MM.1S (cell line): ENCODE data around the gene NUP210L.

Experiments used
- DNase-seq: peaks from one replicate; pipeline ENCODE4 v3.0.0-alpha.2; 2015
- H2AFZ ChIP-seq: fragments of 300-600 bp; sonication (generic); 2 replicates; pipeline ENCODE4 v1.6.0; 2016; ENCODE audit warnings: antibody characterized with exemption, low read length
- H3F3A ChIP-seq: fragments of 300-600 bp; sonication (generic); 2 replicates; pipeline ENCODE4 v1.6.1; 2016; ENCODE audit warnings: mild to moderate bottlenecking, antibody characterized with exemption, low read length, moderate library complexity, mixed read lengths; ENCODE audit not compliant: insufficient read depth
- H3K27ac ChIP-seq: fragments of 300-600 bp; sonication (generic); 2 replicates; pipeline ENCODE4 v1.5.1; 2016; ENCODE audit warnings: mild to moderate bottlenecking, low read length
- H3K27me3 ChIP-seq: fragments of 300-600 bp; sonication (generic); replicated peaks from 2 replicates; pipeline ENCODE4 v1.6.0; 2016; ENCODE audit warnings: low read length; ENCODE audit not compliant: insufficient read depth
- H3K36me3 ChIP-seq: fragments of 300-600 bp; sonication (generic); replicated peaks from 2 replicates; pipeline ENCODE4 v1.6.1; 2016; ENCODE audit warnings: mild to moderate bottlenecking, low read length, mixed read lengths; ENCODE audit not compliant: insufficient read depth
- H3K4me1 ChIP-seq: fragments of 300-600 bp; sonication (generic); 2 replicates; pipeline ENCODE4 v1.6.1; 2016; ENCODE audit warnings: low read length, mixed read lengths
- H3K4me2 ChIP-seq: fragments of 300-600 bp; sonication (generic); 2 replicates; pipeline ENCODE4 v1.6.0; 2016; ENCODE audit warnings: low read depth, low read length
- H3K4me3 ChIP-seq: fragments of 300-600 bp; sonication (generic); 2 replicates; pipeline ENCODE4 v1.5.1; 2016; ENCODE audit warnings: low read length, mixed read lengths
- H3K79me2 ChIP-seq: fragments of 300-600 bp; sonication (generic); 2 replicates; pipeline ENCODE4 v1.6.1; 2016; ENCODE audit warnings: mixed run types, low read length, mixed read lengths
- H3K9ac ChIP-seq: fragments of 300-600 bp; sonication (generic); 2 replicates; pipeline ENCODE4 v1.6.1; 2016; ENCODE audit warnings: low read length, mixed read lengths
- H3K9me2 ChIP-seq: fragments of 300-600 bp; sonication (generic); replicated peaks from 2 replicates; pipeline ENCODE4 v1.6.1; 2016; ENCODE audit warnings: mild to moderate bottlenecking, low read length, mixed read lengths; ENCODE audit not compliant: insufficient read depth
- H3K9me3 ChIP-seq: fragments of 300-600 bp; sonication (generic); replicated peaks from 2 replicates; pipeline ENCODE4 v1.6.1; 2016; ENCODE audit warnings: mild to moderate bottlenecking, low read length, mixed read lengths; ENCODE audit not compliant: insufficient read depth
- H4K20me1 ChIP-seq: fragments of 300-600 bp; sonication (generic); 2 replicates; pipeline ENCODE4 v1.6.1; 2016; ENCODE audit warnings: mild to moderate bottlenecking, low read length, moderate library complexity, mixed read lengths; ENCODE audit not compliant: insufficient read depth
- CTCF ChIP-seq: fragments of 300-600 bp; sonication (generic); IDR thresholded peaks from 2 replicates; pipeline ENCODE4 v1.5.1; 2016; ENCODE audit warnings: antibody characterized with exemption, low read length, mixed read lengths
- EZH2 ChIP-seq: fragments of 300-600 bp; sonication (generic); optimal IDR thresholded peaks from 2 replicates; pipeline ENCODE3; 2017; ENCODE audit warnings: low read depth, mild to moderate bottlenecking, antibody characterized with exemption, low read length, mixed read lengths
- EZH2phosphoT487 ChIP-seq: fragments of 300-600 bp; sonication (generic); IDR thresholded peaks from 2 replicates; pipeline ENCODE4 v1.6.1; 2018; ENCODE audit warnings: antibody characterized with exemption, low read length

The NUP210L gene

DNA sequence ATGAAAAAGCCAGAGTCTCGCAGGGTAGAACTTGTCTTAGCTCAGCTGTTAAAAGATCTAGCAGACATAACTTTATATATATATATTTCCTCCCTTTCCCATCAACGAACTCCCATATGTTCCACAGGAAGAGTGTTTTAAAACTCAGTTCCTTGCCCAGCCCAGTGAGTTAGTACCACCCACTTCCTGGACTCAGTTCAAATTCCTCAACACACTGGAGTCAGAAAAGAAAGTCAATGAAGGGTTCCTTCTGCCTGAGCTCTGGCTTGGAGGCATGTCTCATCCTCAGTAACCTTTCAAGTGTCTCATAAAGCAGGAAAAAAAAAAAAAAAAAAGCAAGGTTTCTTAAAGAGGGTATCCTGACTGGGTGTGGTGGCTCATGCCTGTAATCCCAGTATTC is 21.5 kb upstream of the NUP210L start:
- no peak overlapping the region for H3K4me3 ChIP-seq
- H2AFZ ChIP-seq: no peak overlapping the region
- no peak overlapping the region for H3K4me2 ChIP-seq
- no peak overlapping the region for H3K9ac ChIP-seq
- peaks cover 83% of the 10 kb centered on the region for H4K20me1 ChIP-seq
- TF ChIP-seq EZH2 (no peak), CTCF (no peak), EZH2phosphoT487 (no peak)
- peaks cover 48% of the 10 kb centered on the region for H3K4me1 ChIP-seq
- H3K9me3 ChIP-seq: no peaks in the 10 kb centered on the region
- H3F3A ChIP-seq: peaks cover 26% of the 10 kb centered on the region
- DNase-seq: no peak
- peaks cover 97% of the 10 kb centered on the region for H3K79me2 ChIP-seq
- no peak overlapping the region for H3K27ac ChIP-seq
- H3K36me3 ChIP-seq: peaks cover 24% of the 10 kb centered on the region
- H3K27me3 ChIP-seq: no peaks in the 10 kb centered on the region
- H3K9me2 ChIP-seq: no peaks in the 10 kb centered on the region

DNA sequence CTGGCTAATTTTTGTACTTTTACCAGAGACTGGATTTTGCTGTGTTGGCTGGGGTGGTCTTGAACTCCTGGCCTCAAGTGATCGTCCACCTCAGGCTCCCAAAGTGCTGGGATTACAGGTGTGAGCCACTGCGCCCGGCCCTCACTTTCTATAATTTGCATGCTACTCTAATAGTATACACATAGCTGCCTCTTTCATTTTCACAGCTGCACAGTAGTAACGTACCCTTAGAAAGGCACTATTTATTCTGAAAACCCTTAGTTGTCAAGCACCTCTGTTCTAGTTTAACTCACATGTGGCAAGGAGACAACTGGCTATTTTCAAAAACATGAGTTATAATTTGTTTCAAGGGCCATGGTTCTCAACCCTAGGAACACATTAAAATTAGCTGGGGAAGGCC is 19.8 kb upstream of the NUP210L start:
- Histone ChIP-seq H3K27me3 (no peaks in the 10 kb centered on the region), H3K4me3 (no peak overlapping the region), H3K4me1 (peaks cover 34% of the 10 kb centered on the region), H3K9me2 (no peaks in the 10 kb centered on the region), H3K36me3 (peaks cover 40% of the 10 kb centered on the region), H3K79me2 (peaks cover 97% of the 10 kb centered on the region), H3K9ac (no peak overlapping the region), H2AFZ (no peak overlapping the region), H3F3A (peaks cover 19% of the 10 kb centered on the region), H3K4me2 (no peak overlapping the region), H3K9me3 (no peaks in the 10 kb centered on the region), H3K27ac (peak overlapping the region; percentile 18; the same call in 1 of the 2 replicates), H4K20me1 (peaks cover 69% of the 10 kb centered on the region)
- no peak for TF ChIP-seq CTCF
- no peak for TF ChIP-seq EZH2phosphoT487
- TF ChIP-seq EZH2: no peak
- DNase-seq: peak; percentile 41

GRCh38 chr1:154171880-154172279 is 17.0 kb upstream of the NUP210L start:
- no peak overlapping the region for H2AFZ ChIP-seq
- H3K27me3 ChIP-seq: no peaks in the 10 kb centered on the region
- no peak overlapping the region for H3K4me3 ChIP-seq
- no peak overlapping the region for H3K4me2 ChIP-seq
- H3K9ac ChIP-seq: no peak overlapping the region
- H3K36me3 ChIP-seq: peaks cover 54% of the 10 kb centered on the region
- no peak for DNase-seq
- H3F3A ChIP-seq: peaks cover 9% of the 10 kb centered on the region
- TF ChIP-seq EZH2 (no peak), EZH2phosphoT487 (no peak), CTCF (no peak)
- no peaks in the 10 kb centered on the region for H3K9me3 ChIP-seq
- H4K20me1 ChIP-seq: peaks cover 41% of the 10 kb centered on the region
- no peaks in the 10 kb centered on the region for H3K9me2 ChIP-seq
- peaks cover 93% of the 10 kb centered on the region for H3K79me2 ChIP-seq
- peaks cover 9% of the 10 kb centered on the region for H3K4me1 ChIP-seq
- H3K27ac ChIP-seq: no peak overlapping the region
